HG03457 (cell line): ENCODE data around the gene KLHL14.

Experiments used
- ATAC-seq: cut with Tn5 transposase; IDR thresholded peaks from one replicate; pipeline ENCODE4 v1.9.1; 2021; ENCODE audit warnings: moderate number of reproducible peaks; ENCODE audit not compliant: unreplicated experiment

The KLHL14 gene

GRCh38 chr18:32770666-32771168 is 2.1 kb downstream of the KLHL14 start:
- no peak for ATAC-seq

- ATAC-seq, result no peak
These were observed 2.7 kb downstream of the KLHL14 start for GRCh38 chr18:32770054-32770665.

- ATAC-seq, result no peak
These were observed 3.2 kb downstream of the KLHL14 start for GRCh38 chr18:32769586-32770053.

GRCh38 chr18:32769071-32769585 is 3.7 kb downstream of the KLHL14 start:
- ATAC-seq, result no peak

- no peak for ATAC-seq
These were observed 5.4 kb downstream of the KLHL14 start for GRCh38 chr18:32767400-32767799.

- no peak for ATAC-seq
These were observed 8.1 kb downstream of the KLHL14 start for GRCh38 chr18:32764611-32765244.

- no peak for ATAC-seq
These were observed 9.5 kb downstream of the KLHL14 start for GRCh38 chr18:32763293-32763692.

- no peak for ATAC-seq
These were observed 11.6 kb downstream of the KLHL14 start for GRCh38 chr18:32761231-32761630.

- ATAC-seq, result peak; percentile 96
These were observed 12.4 kb downstream of the KLHL14 start for GRCh38 chr18:32760391-32760790.

GRCh38 chr18:32759611-32760167 is 13.1 kb downstream of the KLHL14 start:
- no peak for ATAC-seq

GRCh38 chr18:32754508-32755263 is 18.1 kb downstream of the KLHL14 start:
- ATAC-seq, result no peak

- no peak for ATAC-seq
These were observed 19.1 kb downstream of the KLHL14 start for GRCh38 chr18:32753656-32754260.

GRCh38 chr18:32750328-32750727 is 22.5 kb downstream of the KLHL14 start:
- no peak for ATAC-seq

GRCh38 chr18:32749809-32750208 is 23.0 kb downstream of the KLHL14 start:
- ATAC-seq, result no peak

- ATAC-seq, result no peak
These were observed 30.2 kb downstream of the KLHL14 start for GRCh38 chr18:32742579-32742978.

- ATAC-seq, result no peak
These were observed 37.0 kb downstream of the KLHL14 start for GRCh38 chr18:32735781-32736180.

GRCh38 chr18:32734442-32734841 is 38.4 kb downstream of the KLHL14 start:
- no peak for ATAC-seq

- no peak for ATAC-seq
These were observed 40.7 kb downstream of the KLHL14 start for GRCh38 chr18:32732165-32732564.

GRCh38 chr18:32730620-32731091 is 42.2 kb downstream of the KLHL14 start:
- peak; percentile 90 for ATAC-seq

- ATAC-seq, result no peak
These were observed 42.8 kb downstream of the KLHL14 start for GRCh38 chr18:32730068-32730467.
